HG03457 (cell line): ENCODE measurements around the gene TBC1D3B.
"Not testable (repeated sequence)": the region's sequence is repeated elsewhere in the genome, so short reads cannot be mapped to it uniquely, and the experiment has no call there.

ENCODE experiments used
- ATAC-seq: cut with Tn5 transposase; IDR thresholded peaks from one replicate; pipeline ENCODE4 v1.9.1; 2021; ENCODE audit warnings: moderate number of reproducible peaks; ENCODE audit not compliant: unreplicated experiment

TBC1D3B gene

GRCh38 chr17:36131421-36131820 is 45.0 kb downstream of the TBC1D3B start:
- no peak for ATAC-seq

- no peak for ATAC-seq
These were observed 46.1 kb downstream of the TBC1D3B start for GRCh38 chr17:36130346-36130745.

GRCh38 chr17:36129616-36130015 is 46.8 kb downstream of the TBC1D3B start:
- no peak for ATAC-seq

- no peak for ATAC-seq
These were observed 47.9 kb downstream of the TBC1D3B start for GRCh38 chr17:36128411-36128978.

- no peak for ATAC-seq
These were observed 48.5 kb downstream of the TBC1D3B start for GRCh38 chr17:36127911-36128310.

- ATAC-seq, result no peak
These were observed 49.1 kb downstream of the TBC1D3B start for GRCh38 chr17:36127199-36127893.

DNA sequence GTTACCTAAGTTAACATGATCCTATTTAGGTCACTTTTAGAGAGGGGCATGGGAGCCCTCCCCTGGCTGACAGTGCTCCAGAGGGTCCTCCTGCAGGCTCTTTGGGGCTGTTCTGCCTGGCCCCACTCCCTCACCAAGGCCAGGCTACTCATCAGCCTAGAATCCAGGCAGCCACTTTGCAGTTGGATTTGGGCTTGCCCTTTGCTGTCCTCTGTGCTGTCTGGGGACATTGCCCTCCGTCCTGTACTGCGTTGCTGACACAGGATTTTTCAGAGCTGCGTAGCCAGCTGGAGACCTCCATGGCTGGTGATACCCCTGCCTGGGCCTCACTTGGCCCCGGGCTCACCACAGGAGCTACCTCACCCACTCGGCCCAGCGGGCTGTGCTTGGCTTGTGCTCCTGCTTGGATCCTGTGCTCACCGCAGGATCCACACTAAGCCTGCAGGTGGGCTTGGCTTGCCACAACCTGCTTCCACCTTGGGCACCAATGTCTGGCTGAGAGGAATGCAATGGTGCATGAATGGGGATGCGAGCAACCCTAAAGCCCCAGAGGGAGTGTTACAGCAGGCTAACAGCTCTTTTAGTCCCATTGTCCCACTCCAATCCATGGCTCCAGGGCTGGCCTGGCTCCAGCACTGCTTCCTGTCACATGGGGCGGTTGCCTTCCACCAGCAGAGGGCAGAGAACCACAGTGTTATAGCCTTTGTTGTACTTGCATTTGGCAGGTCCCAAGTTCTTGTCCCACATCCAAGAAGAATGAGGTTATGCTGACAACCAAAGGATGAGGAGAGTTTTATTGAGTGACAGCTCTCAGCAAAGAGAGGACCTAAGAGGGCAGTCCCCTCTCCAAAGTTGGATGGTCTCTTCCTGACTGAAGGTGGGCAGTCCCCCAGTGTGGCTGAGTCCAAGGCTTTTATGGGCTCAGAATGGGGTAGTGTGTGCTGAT is 51.3 kb downstream of the TBC1D3B start:
- ATAC-seq, result no peak

DNA sequence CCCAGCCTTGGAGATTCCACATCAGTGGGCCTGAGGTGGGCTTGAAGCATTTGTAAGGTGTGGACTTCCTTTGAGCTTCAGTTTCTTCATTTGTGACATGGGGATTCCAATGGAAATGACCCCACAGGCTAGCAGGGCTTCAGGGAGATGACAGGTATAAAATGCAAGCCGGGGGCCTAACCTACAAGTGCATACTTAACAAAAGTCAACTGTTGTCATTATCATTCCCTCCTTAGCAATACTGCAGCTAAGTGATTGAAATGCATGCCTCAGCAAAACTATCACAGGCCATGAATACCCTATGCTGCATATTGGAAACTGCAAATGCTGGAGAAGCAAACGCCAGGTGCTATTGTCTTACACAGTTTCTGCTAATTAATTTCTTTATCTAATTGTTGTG is 53.0 kb downstream of the TBC1D3B start:
- no peak for ATAC-seq

DNA sequence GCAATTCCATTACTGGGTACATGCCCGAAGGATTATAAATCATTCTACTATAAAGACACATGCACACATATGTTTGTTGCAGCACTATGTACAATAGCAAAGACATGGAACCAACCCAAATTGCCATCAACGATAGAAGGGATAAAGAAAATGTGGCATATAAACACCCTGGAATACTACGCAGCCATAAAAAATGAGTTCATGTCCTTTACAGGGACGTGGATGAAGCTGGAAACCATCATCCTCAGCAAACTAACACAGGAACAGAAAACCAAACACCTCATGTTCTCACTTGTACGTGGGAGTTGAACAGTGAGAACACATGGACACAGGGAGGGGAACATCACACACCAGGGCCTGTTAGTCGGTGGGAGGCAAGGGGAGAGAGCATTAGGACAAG is 55.3 kb downstream of the TBC1D3B start:
- ATAC-seq, result not testable (repeated sequence)

- ATAC-seq, result no peak
These were observed 56.2 kb downstream of the TBC1D3B start for GRCh38 chr17:36120221-36120620.

- no peak for ATAC-seq
These were observed 57.7 kb downstream of the TBC1D3B start for GRCh38 chr17:36118477-36119353.

- ATAC-seq, result no peak
These were observed 58.7 kb downstream of the TBC1D3B start for GRCh38 chr17:36117505-36118382.
